GM19455 (cell line): Measurements from ENCODE around the gene TRIM31.

ENCODE experiments used
- ATAC-seq: cut with Tn5 transposase; IDR thresholded peaks from one replicate; pipeline ENCODE4 v1.9.1; 2021; ENCODE audit not compliant: unreplicated experiment

TRIM31 gene

GRCh38 chr6:30113003-30113759, at the start of gene TRIM31:
TRIM31 (minus strand) TSS chr6:30113090; CDS start chr6:30112805, 285 bp downstream.
- no peak for ATAC-seq

- no peak for ATAC-seq
These were observed 49.6 kb upstream of the TRIM31 start for GRCh38 chr6:30162265-30163089.

GRCh38 chr6:30160785-30161531, 48.1 kb upstream of the TRIM31 start, which contains the start of gene TRIM10:
TRIM10 (minus strand) TSS chr6:30161211; CDS start chr6:30160858, 353 bp downstream.
- no peak for ATAC-seq

- no peak for ATAC-seq
These were observed 47.3 kb upstream of the TRIM31 start for GRCh38 chr6:30160008-30160784.

- no peak for ATAC-seq
These were observed 45.7 kb upstream of the TRIM31 start for GRCh38 chr6:30158475-30159040.

- ATAC-seq: no peak
These were observed 45.1 kb upstream of the TRIM31 start for GRCh38 chr6:30157999-30158398.

GRCh38 chr6:30157581-30157980, 44.7 kb upstream of the TRIM31 start:
- no peak for ATAC-seq

GRCh38 chr6:30156774-30157173, 43.9 kb upstream of the TRIM31 start:
- no peak for ATAC-seq

GRCh38 chr6:30156262-30156599, 43.3 kb upstream of the TRIM31 start:
- ATAC-seq: no peak

GRCh38 chr6:30155520-30156261, 42.8 kb upstream of the TRIM31 start:
- ATAC-seq: no peak

- no peak for ATAC-seq
These were observed 42.0 kb upstream of the TRIM31 start for GRCh38 chr6:30154709-30155519.

- ATAC-seq: no peak
These were observed 41.2 kb upstream of the TRIM31 start for GRCh38 chr6:30154061-30154460.

GRCh38 chr6:30152910-30153610, 40.2 kb upstream of the TRIM31 start:
- ATAC-seq: no peak

- no peak for ATAC-seq
These were observed 39.3 kb upstream of the TRIM31 start for GRCh38 chr6:30152016-30152673.

- no peak for ATAC-seq
These were observed 38.7 kb upstream of the TRIM31 start for GRCh38 chr6:30151580-30151979.

- ATAC-seq: no peak
These were observed 37.9 kb upstream of the TRIM31 start for GRCh38 chr6:30150671-30151395.
